Fibroblast of upper back skin (primary cell): ENCODE measurements around the gene RILPL1.
A peak's percentile ranks its signal among the peaks of the same experiment; 100 is the strongest.
"Not testable (repeated sequence)": the region's sequence is repeated elsewhere in the genome, so short reads cannot be mapped to it uniquely, and the experiment has no call there.

Experiments used
- DNase-seq: peaks from one replicate; pipeline ENCODE4 v3.0.0-alpha.2; 2013

Gene RILPL1

GRCh38 chr12:123529686-123530085 lies 3.8 kb downstream of the RILPL1 start:
- DNase-seq: no peak

- DNase-seq: no peak
These were observed 4.7 kb downstream of the RILPL1 start for GRCh38 chr12:123528858-123529257.

GRCh38 chr12:123526542-123527080 lies 6.9 kb downstream of the RILPL1 start:
- DNase-seq: no peak

GRCh38 chr12:123524378-123524777 lies 9.1 kb downstream of the RILPL1 start:
- no peak for DNase-seq

GRCh38 chr12:123523518-123523917 lies 10.0 kb downstream of the RILPL1 start:
- DNase-seq: no peak

GRCh38 chr12:123522164-123522563 lies 11.4 kb downstream of the RILPL1 start:
- DNase-seq: no peak

GRCh38 chr12:123520567-123521474 lies 12.7 kb downstream of the RILPL1 start:
- no peak for DNase-seq

GRCh38 chr12:123519141-123520001 lies 14.1 kb downstream of the RILPL1 start:
- DNase-seq: peak; percentile 56

- no peak for DNase-seq
These were observed 17.2 kb downstream of the RILPL1 start for GRCh38 chr12:123516216-123516780.

GRCh38 chr12:123514582-123515221 lies 18.8 kb downstream of the RILPL1 start:
- DNase-seq: not testable (repeated sequence)

GRCh38 chr12:123513805-123514204 lies 19.7 kb downstream of the RILPL1 start:
- no peak for DNase-seq

- no peak for DNase-seq
These were observed 20.5 kb downstream of the RILPL1 start for GRCh38 chr12:123512838-123513665.

GRCh38 chr12:123506843-123507236 lies 26.7 kb downstream of the RILPL1 start:
- no peak for DNase-seq

- DNase-seq: no peak
These were observed 27.3 kb downstream of the RILPL1 start for GRCh38 chr12:123506059-123506842.

- DNase-seq: no peak
These were observed 31.3 kb downstream of the RILPL1 start for GRCh38 chr12:123502163-123502704.

GRCh38 chr12:123499332-123499731 lies 34.2 kb downstream of the RILPL1 start:
- no peak for DNase-seq

- no peak for DNase-seq
These were observed 35.2 kb downstream of the RILPL1 start for GRCh38 chr12:123498126-123498825.

- no peak for DNase-seq
These were observed 36.5 kb downstream of the RILPL1 start for GRCh38 chr12:123497065-123497464.

GRCh38 chr12:123494124-123494851 lies 39.2 kb downstream of the RILPL1 start:
- no peak for DNase-seq
